ENCODE data around the gene SLIT3.
A peak's percentile ranks its signal among the peaks of the same experiment; 100 is the strongest.

The SLIT3 gene

DNA sequence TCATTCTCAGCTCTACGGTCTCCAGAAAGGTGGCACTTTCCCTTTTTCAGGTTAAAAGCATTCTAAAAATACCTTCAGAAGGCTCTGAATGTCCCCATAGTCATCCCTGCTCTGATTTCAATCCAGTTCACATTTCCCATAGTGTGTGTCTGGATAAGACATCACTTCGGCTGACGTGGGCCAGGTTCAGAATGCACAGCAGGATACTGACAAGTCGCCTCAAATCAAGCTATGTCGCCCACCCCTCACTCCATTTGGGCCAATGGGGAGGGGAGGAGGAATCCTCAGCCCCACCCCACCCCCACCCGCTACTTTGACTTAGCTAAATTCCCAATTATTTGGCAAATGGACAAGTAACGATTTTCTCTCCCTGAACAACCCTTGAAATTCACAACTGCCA, 148.0 kb downstream of the SLIT3 start:
- TF ChIP-seq GATA2 (IDR thresholded peaks at IDR 0.05; ENCODE audit: low read depth, low read length) (no peak), GATA3 (IDR thresholded peaks at IDR 0.05; ENCODE audit: low read depth, low read length) (no peak)

DNA sequence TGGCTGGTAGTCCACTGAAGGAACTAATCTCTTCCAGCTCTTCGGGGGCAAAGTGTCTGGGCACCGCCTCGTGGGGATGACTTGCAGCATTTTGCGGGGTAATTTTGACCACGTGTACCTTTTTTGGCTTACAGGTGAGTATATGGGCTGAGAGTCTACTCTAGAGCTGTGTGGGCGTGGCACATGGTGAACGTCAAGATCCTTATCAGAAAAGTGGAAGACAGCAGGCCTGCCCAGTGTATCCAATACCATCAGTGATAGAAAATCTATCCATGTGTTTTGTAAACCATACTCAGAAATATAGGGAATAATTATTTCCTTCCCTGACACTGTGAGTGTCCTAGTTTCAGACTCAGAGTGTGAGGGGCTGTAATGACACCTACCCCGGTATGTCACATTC, 148.5 kb downstream of the SLIT3 start:
- TF ChIP-seq GATA2 (IDR thresholded peaks at IDR 0.05; ENCODE audit: low read depth, low read length): peak; percentile 95
- peak; percentile 87 for TF ChIP-seq GATA3 (IDR thresholded peaks at IDR 0.05; ENCODE audit: low read depth, low read length)

GRCh38 chr5:169151051-169151805, 149.7 kb downstream of the SLIT3 start:
- TF ChIP-seq GATA2 (IDR thresholded peaks at IDR 0.05; ENCODE audit: low read depth, low read length) (no peak), GATA3 (IDR thresholded peaks at IDR 0.05; ENCODE audit: low read depth, low read length) (no peak)

DNA sequence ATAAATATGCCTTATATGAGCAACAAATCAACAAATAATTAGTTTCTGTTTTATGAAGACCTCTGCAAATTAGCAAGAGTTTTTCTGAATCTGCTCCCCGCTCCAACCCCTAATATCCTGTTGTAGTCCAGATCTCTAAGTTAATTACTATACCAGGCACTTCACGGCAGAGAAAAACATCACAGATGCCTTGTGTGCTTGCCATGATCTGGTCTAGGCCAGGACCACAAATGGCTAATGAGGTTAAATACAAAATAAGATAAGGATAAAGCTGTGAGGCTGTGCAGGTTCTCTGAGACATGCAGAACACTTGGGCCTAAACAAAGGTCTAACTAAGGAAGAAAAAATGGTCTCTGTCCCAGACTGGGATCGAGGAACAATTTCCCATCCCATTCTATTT, 150.8 kb downstream of the SLIT3 start:
- peak; percentile 78 for TF ChIP-seq GATA3 (IDR thresholded peaks at IDR 0.05; ENCODE audit: low read depth, low read length)
- peak; percentile 89 for TF ChIP-seq GATA2 (IDR thresholded peaks at IDR 0.05; ENCODE audit: low read depth, low read length)

DNA sequence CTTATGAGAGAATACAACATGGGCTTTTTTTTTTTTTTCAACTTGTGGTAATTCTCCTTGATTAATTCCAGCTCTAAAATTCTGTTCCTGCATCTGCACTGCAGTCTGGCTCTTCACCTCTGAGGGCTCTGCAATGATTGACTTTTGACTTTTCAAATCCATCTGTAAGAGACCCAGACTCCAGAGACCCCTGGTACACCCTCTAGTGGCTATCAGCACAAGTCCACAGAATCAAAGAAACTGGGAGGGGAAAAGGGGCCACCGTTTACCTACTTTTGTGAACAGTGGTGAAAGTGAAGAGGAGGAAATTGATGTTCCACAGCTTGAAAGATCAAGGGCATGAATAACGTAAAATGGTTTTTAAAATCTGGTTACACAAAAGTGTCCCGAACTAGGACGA, 151.6 kb downstream of the SLIT3 start:
- TF ChIP-seq GATA3 (IDR thresholded peaks at IDR 0.05; ENCODE audit: low read depth, low read length) (no peak), GATA2 (IDR thresholded peaks at IDR 0.05; ENCODE audit: low read depth, low read length) (no peak)

- TF ChIP-seq GATA2 (IDR thresholded peaks at IDR 0.05; ENCODE audit: low read depth, low read length) (no peak), GATA3 (IDR thresholded peaks at IDR 0.05; ENCODE audit: low read depth, low read length) (no peak)
Measured at GRCh38 chr5:169148138-169148740, 152.7 kb downstream of the SLIT3 start.

GRCh38 chr5:169147534-169147933, 153.4 kb downstream of the SLIT3 start:
- no peak for TF ChIP-seq GATA2 (IDR thresholded peaks at IDR 0.05; ENCODE audit: low read depth, low read length)
- no peak for TF ChIP-seq GATA3 (IDR thresholded peaks at IDR 0.05; ENCODE audit: low read depth, low read length)

DNA sequence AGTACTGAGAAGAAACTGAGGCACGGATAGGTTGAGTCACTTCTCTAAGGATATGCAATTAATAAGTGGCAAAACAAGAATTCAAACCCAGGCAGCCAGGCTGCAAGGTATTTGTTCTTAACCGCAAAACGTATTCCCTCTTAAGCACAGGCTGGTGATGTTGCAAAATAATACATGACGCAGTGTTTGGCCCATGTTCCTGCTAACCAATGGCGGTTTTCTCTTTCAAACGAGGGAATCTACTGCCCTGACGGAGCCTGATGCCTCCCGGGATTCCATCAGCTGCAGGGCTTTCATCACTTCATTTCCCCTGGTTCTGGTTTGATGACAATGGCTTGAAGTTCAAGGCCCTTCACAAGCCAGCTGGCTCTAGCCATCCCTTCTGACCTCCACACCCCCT, 154.8 kb downstream of the SLIT3 start:
- TF ChIP-seq GATA3 (IDR thresholded peaks at IDR 0.05; ENCODE audit: low read depth, low read length) (no peak), GATA2 (IDR thresholded peaks at IDR 0.05; ENCODE audit: low read depth, low read length) (no peak)

- TF ChIP-seq GATA3 (IDR thresholded peaks at IDR 0.05; ENCODE audit: low read depth, low read length) (no peak), GATA2 (IDR thresholded peaks at IDR 0.05; ENCODE audit: low read depth, low read length) (peak; percentile 89)
Measured at GRCh38 chr5:169142264-169142970, 158.5 kb downstream of the SLIT3 start.

DNA sequence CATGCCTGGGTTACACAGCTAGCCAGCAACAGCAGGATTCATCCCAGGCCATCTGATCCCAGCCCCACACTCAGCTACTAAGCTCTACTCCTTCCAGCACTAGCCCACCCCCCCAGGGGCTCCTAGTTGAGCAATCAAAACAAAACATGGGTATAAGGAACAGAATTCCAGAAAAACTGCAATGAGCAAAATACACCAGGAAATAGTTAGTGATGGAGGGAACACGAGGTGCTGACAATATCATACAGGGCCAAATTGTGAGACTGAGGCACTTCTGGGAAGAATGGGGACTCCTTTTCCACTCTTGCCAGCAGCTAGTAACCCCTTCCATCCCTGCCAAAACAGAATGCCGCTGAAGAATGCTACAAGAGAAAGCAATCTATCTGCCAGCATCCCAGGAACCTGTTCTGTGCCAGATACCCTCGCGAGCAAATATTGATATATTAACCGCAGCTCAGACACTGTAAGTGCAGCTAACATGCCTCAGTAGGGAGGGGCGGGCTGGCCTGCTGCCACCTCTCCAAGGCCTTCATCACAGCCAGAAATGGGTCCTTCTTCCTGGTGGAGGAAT, 161.4 kb downstream of the SLIT3 start:
- TF ChIP-seq GATA2 (IDR thresholded peaks at IDR 0.05; ENCODE audit: low read depth, low read length): no peak
- no peak for TF ChIP-seq GATA3 (IDR thresholded peaks at IDR 0.05; ENCODE audit: low read depth, low read length)

- TF ChIP-seq GATA2 (IDR thresholded peaks at IDR 0.05; ENCODE audit: low read depth, low read length) (no peak), GATA3 (IDR thresholded peaks at IDR 0.05; ENCODE audit: low read depth, low read length) (no peak)
Measured at GRCh38 chr5:169133531-169133930, 167.4 kb downstream of the SLIT3 start.

GRCh38 chr5:169132302-169132660, 168.7 kb downstream of the SLIT3 start:
- no peak for TF ChIP-seq GATA2 (IDR thresholded peaks at IDR 0.05; ENCODE audit: low read depth, low read length)
- TF ChIP-seq GATA3 (IDR thresholded peaks at IDR 0.05; ENCODE audit: low read depth, low read length): no peak

DNA sequence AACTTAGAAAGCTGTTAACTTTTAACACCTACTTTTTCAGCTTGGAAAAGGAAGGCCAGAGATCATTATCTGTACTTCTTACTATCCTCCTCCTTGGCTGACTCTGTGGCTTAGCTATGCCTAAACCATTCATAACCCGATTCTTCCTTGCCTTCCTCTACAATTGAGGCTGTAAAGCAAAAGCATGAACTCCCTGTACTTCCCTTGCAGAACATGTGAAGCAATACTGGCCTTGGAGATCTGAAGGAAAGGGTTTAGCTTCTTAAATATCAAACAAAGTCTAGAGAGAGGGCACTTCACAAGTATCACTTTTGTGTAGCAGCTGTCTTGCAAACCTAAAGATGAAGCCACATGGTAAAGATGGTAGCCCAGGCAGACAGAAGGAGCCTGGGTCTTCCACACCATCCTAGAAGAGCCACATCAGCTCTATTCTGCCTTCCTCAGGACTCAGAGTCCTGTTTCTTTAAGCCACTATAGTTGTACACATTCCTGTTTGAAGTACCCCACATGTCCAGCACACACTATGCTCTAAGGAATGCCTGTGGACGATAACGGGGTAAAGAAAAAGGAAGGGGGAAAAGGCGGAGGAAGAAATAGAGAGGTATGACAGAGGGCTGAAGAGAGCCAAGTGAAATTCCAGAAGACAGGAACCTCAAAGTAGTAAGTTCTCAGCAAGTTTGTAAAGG, 169.2 kb downstream of the SLIT3 start:
- no peak for TF ChIP-seq GATA2 (IDR thresholded peaks at IDR 0.05; ENCODE audit: low read depth, low read length)
- TF ChIP-seq GATA3 (IDR thresholded peaks at IDR 0.05; ENCODE audit: low read depth, low read length): no peak

DNA sequence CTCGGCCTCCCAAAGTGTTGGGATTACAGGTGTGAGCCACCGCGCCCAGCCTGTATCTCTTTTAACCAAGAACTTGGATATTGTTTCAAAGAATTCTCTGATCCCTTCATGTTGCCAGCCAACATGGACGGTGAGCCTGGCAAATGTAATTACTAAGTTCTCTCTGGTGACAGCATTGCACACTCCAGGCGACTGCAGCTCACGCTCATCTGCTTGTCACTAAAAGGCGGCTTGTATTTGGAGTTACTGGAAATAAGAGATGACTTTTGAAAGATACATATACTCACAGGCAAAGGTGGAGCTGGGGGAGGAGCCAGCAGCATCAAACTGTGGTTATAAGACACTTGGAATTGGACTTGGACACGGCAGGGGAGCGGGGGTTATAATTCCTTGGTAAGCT, 172.3 kb downstream of the SLIT3 start:
- TF ChIP-seq GATA2 (IDR thresholded peaks at IDR 0.05; ENCODE audit: low read depth, low read length): no peak
- no peak for TF ChIP-seq GATA3 (IDR thresholded peaks at IDR 0.05; ENCODE audit: low read depth, low read length)

All from SH-SY5Y (cell line).